Muscle of leg (tissue), 11 donors: ENCODE data around the gene WDR35. TPM values are rescaled to one million over a fixed set of nuclear protein-coding genes. Genes with fewer than 3 reads are reported as not detected.

Source experiments
- DNase-seq: peaks from one replicate; pipeline ENCODE4 v3.0.0; 2013
- H3K27ac ChIP-seq: one replicate; pipeline ENCODE4 v1.5.1; 2013; ENCODE audit warnings: mild to moderate bottlenecking, low read length, control low read depth
- H3K27me3 ChIP-seq: one replicate; pipeline ENCODE4 v1.6.1; 2013; ENCODE audit warnings: low read length; ENCODE audit not compliant: control insufficient read depth, insufficient read depth
- H3K36me3 ChIP-seq: one replicate; pipeline ENCODE4 v1.6.1; 2013; ENCODE audit warnings: low read length; ENCODE audit not compliant: control insufficient read depth, insufficient read depth
- H3K4me1 ChIP-seq: one replicate; pipeline ENCODE4 v1.6.1; 2013; ENCODE audit warnings: low read length; ENCODE audit not compliant: control insufficient read depth, insufficient read depth
- H3K4me3 ChIP-seq: one replicate; pipeline ENCODE4 v1.5.1; 2013; ENCODE audit warnings: low read length, control low read depth
- H3K9me3 ChIP-seq: replicated peaks from 2 replicates; pipeline ENCODE4 v1.6.1; 2013; ENCODE audit warnings: low read depth, low read length; ENCODE audit not compliant: control insufficient read depth
- WGBS: methylation state at CpG from one replicate; pipeline ENCODE4 v1.1.5; 2013; ENCODE audit warnings: missing lambda C conversion rate; ENCODE audit not compliant: insufficient coverage; 5-methylcytosine and 5-hydroxymethylcytosine counted together
- polyA plus RNA-seq, 8 donors: library from polyadenylated mRNA; unstranded; fragments of 120-200 nt; gene quantifications; one replicate each; pipeline versions ENCODE4 v1.2.1 to v1.2.3, GENCODE V29; 2013; ENCODE audit warnings: inconsistent platforms in 1 of 8, low replicate concordance in 1 of 8; ENCODE audit not compliant: insufficient read length in 8 of 8, insufficient read depth in 1 of 8
- total RNA-seq: library from RNA; stranded (reverse); fragments of 120-200 nt; gene quantifications from one replicate; pipeline ENCODE4 v1.2.4, GENCODE V29; 2013

The WDR35 gene
- total and polyA plus RNA-seq, 9 donors = 5.5 to 11.3 (median 7.8) TPM

GRCh38 chr2:20012032-20012281 is 22.1 kb upstream of the WDR35 start:
- peaks cover 3% of the 10 kb centered on the region for H3K9me3 ChIP-seq
- no peak overlapping the region for H3K27ac ChIP-seq
- 40% methylated on average over 1 of the region's 4 CpGs for WGBS
- no peak overlapping the region for H3K4me3 ChIP-seq
- H3K36me3 ChIP-seq = no peaks in the 10 kb centered on the region
- peaks cover 11% of the 10 kb centered on the region for H3K4me1 ChIP-seq
- peaks cover 17% of the 10 kb centered on the region for H3K27me3 ChIP-seq
- no peak for DNase-seq

- Histone ChIP-seq H3K27me3 (peaks cover 17% of the 10 kb centered on the region), H3K27ac (no peak overlapping the region), H3K36me3 (no peaks in the 10 kb centered on the region), H3K4me1 (peaks cover 11% of the 10 kb centered on the region), H3K9me3 (peaks cover 3% of the 10 kb centered on the region), H3K4me3 (no peak overlapping the region)
- no peak for DNase-seq
- WGBS = 97% methylated on average over 5 of the region's 14 CpGs
Measured at GRCh38 chr2:20011276-20012031, 21.5 kb upstream of the WDR35 start.

- peaks cover 17% of the 10 kb centered on the region for H3K27me3 ChIP-seq
- 77% methylated on average over 5 of the region's 5 CpGs for WGBS
- no peaks in the 10 kb centered on the region for H3K9me3 ChIP-seq
Measured at GRCh38 chr2:20008703-20009102, 18.8 kb upstream of the WDR35 start.

GRCh38 chr2:20005891-20006470 is 16.1 kb upstream of the WDR35 start:
- WGBS = 92% methylated on average over 17 of the region's 17 CpGs
- DNase-seq = no peak
- Histone ChIP-seq H3K4me3 (no peak overlapping the region), H3K27me3 (peaks cover 2% of the 10 kb centered on the region), H3K27ac (no peak overlapping the region), H3K9me3 (no peaks in the 10 kb centered on the region), H3K4me1 (no peaks in the 10 kb centered on the region), H3K36me3 (no peaks in the 10 kb centered on the region)

More at GRCh38 chr2:20008703-20009102, 18.8 kb upstream of the WDR35 start:
- Histone ChIP-seq H3K4me1 (peaks cover 11% of the 10 kb centered on the region), H3K4me3 (no peak overlapping the region), H3K36me3 (no peaks in the 10 kb centered on the region), H3K27ac (no peak overlapping the region)
- no peak for DNase-seq

GRCh38 chr2:20005067-20005627 is 15.2 kb upstream of the WDR35 start:
- Histone ChIP-seq H3K36me3 (no peaks in the 10 kb centered on the region), H3K9me3 (no peaks in the 10 kb centered on the region), H3K27me3 (peaks cover 2% of the 10 kb centered on the region), H3K4me3 (no peak overlapping the region), H3K27ac (no peak overlapping the region), H3K4me1 (no peaks in the 10 kb centered on the region)
- no peak for DNase-seq
- 90% methylated on average over 2 of the region's 10 CpGs for WGBS

GRCh38 chr2:20001361-20001863 is 11.5 kb upstream of the WDR35 start:
- H3K27me3 ChIP-seq = no peaks in the 10 kb centered on the region
- H3K9me3 ChIP-seq = no peaks in the 10 kb centered on the region
- no peak overlapping the region for H3K4me3 ChIP-seq
- no CpG with 5 or more reads among the region's 2 CpGs for WGBS
- H3K4me1 ChIP-seq = no peaks in the 10 kb centered on the region
- H3K36me3 ChIP-seq = no peaks in the 10 kb centered on the region
- no peak overlapping the region for H3K27ac ChIP-seq
- DNase-seq = no peak

GRCh38 chr2:19993731-19994130 is 3.8 kb upstream of the WDR35 start:
- no peak overlapping the region for H3K27ac ChIP-seq
- no peaks in the 10 kb centered on the region for H3K36me3 ChIP-seq
- no peak overlapping the region for H3K4me3 ChIP-seq
- DNase-seq = no peak
- peaks cover 7% of the 10 kb centered on the region for H3K27me3 ChIP-seq
- no peaks in the 10 kb centered on the region for H3K9me3 ChIP-seq
- peaks cover 4% of the 10 kb centered on the region for H3K4me1 ChIP-seq

- Histone ChIP-seq H3K4me3 (no peak overlapping the region), H3K4me1 (peaks cover 4% of the 10 kb centered on the region), H3K9me3 (no peaks in the 10 kb centered on the region), H3K27ac (no peak overlapping the region), H3K27me3 (peaks cover 7% of the 10 kb centered on the region), H3K36me3 (no peaks in the 10 kb centered on the region)
- WGBS = no CpG with 5 or more reads among the region's 1 CpG
- DNase-seq = no peak
Measured at GRCh38 chr2:19991895-19992294, 2.0 kb upstream of the WDR35 start.

- no peak for DNase-seq
- H3K4me3 ChIP-seq = peak overlapping the region; percentile 81
- no peaks in the 10 kb centered on the region for H3K9me3 ChIP-seq
- H3K36me3 ChIP-seq = no peaks in the 10 kb centered on the region
- no peak overlapping the region for H3K27ac ChIP-seq
- peaks cover 7% of the 10 kb centered on the region for H3K27me3 ChIP-seq
- 38% methylated on average over 2 of the region's 10 CpGs for WGBS
- H3K4me1 ChIP-seq = peaks cover 4% of the 10 kb centered on the region
Measured at GRCh38 chr2:19990416-19990728, 467 bp upstream of the WDR35 start.

GRCh38 chr2:19989342-19989666 is 601 bp downstream of the WDR35 start:
- 5% methylated on average over 3 of the region's 8 CpGs for WGBS
- Histone ChIP-seq H3K4me3 (peak overlapping the region; percentile 81), H3K27ac (no peak overlapping the region), H3K36me3 (peaks cover 4% of the 10 kb centered on the region), H3K27me3 (peaks cover 7% of the 10 kb centered on the region), H3K4me1 (peaks cover 4% of the 10 kb centered on the region), H3K9me3 (no peaks in the 10 kb centered on the region)
- peak; percentile 12 for DNase-seq
